WTC11 (cell line): Measurements from ENCODE around the gene NNMT. TPM values are rescaled to one million over a fixed set of nuclear protein-coding genes. Genes with fewer than 3 reads are reported as not detected.

Experiments used
- ATAC-seq: fragments of 200-7000 bp; cut with Tn5 transposase; 2 replicates; pipeline ENCODE4 v1.10.0; 2021; ENCODE audit warnings: mild to moderate bottlenecking, moderate library complexity
- CTCF ChIA-PET: fragments of 300-600 bp; sonication (Branson Sonifier 250); formaldehyde crosslinking; loops from one replicate; lab custom pipeline; 2021; ENCODE audit warnings: antibody characterized with exemption; lab: Charles Lee
- POLR2A ChIA-PET: fragments of 350-600 bp; sonication (Branson Sonifier 250); formaldehyde crosslinking; loops from one replicate; lab custom pipeline; 2021; ENCODE audit warnings: antibody characterized with exemption; lab: Charles Lee
- DNase-seq: peaks from one replicate; pipeline ENCODE4 v3.0.0; 2021; ENCODE audit warnings: low spot score
- H3K27ac Mint-ChIP-seq: 2 replicates; pipeline ENCODE4 v1.8.0; 2021; ENCODE audit warnings: mixed read lengths
- H3K27me3 Mint-ChIP-seq: 2 replicates; pipeline ENCODE4 v1.8.0; 2021; ENCODE audit warnings: low read depth, mild to moderate bottlenecking, moderate library complexity, mixed read lengths
- H3K36me3 Mint-ChIP-seq: 2 replicates; pipeline ENCODE4 v1.8.0; 2021; ENCODE audit warnings: mixed read lengths
- H3K4me1 Mint-ChIP-seq: 2 replicates; pipeline ENCODE4 v1.8.0; 2022; ENCODE audit warnings: mixed read lengths
- H3K4me3 Mint-ChIP-seq: 2 replicates; pipeline ENCODE4 v1.8.0; 2021; ENCODE audit warnings: mild to moderate bottlenecking, moderate library complexity, mixed read lengths
- H3K9me3 Mint-ChIP-seq: 2 replicates; pipeline ENCODE4 v1.8.0; 2021; ENCODE audit warnings: mixed read lengths
- AFF4 ChIP-seq: sonication (generic); formaldehyde crosslinking; IDR thresholded peaks from 2 replicates; pipeline ENCODE4 v1.8.1; 2023; ENCODE audit warnings: mild to moderate bottlenecking, missing genetic modification reagents, borderline replicate concordance
- AR ChIP-seq: fragments of 250-450 bp; sonication (Bioruptor Pico); IDR thresholded peaks from 2 replicates; pipeline ENCODE4 v1.9.0; 2021; ENCODE audit warnings: mild to moderate bottlenecking
- ETV6 ChIP-seq: sonication (generic); formaldehyde crosslinking; IDR thresholded peaks from 2 replicates; pipeline ENCODE4 v1.8.1; 2022; ENCODE audit warnings: mild to moderate bottlenecking, missing genetic modification reagents
- GRHL2 ChIP-seq: fragments of 250-450 bp; sonication (Bioruptor Pico); IDR thresholded peaks from 2 replicates; pipeline ENCODE4 v1.8.0; 2022; ENCODE audit warnings: mild to moderate bottlenecking, moderate library complexity; ENCODE audit not compliant: insufficient replicate concordance, severe bottlenecking
- GTF2I ChIP-seq: fragments of 250-450 bp; sonication (Bioruptor Pico); conservative IDR thresholded peaks from 2 replicates; pipeline ENCODE4 v1.4.0; 2021; ENCODE audit warnings: mild to moderate bottlenecking
- KAT7 ChIP-seq: sonication (generic); formaldehyde crosslinking; IDR thresholded peaks from 2 replicates; pipeline ENCODE4 v1.8.1; 2023; ENCODE audit warnings: missing genetic modification reagents, mild to moderate bottlenecking, borderline replicate concordance
- NFYB ChIP-seq: sonication (generic); formaldehyde crosslinking; conservative IDR thresholded peaks from 2 replicates; pipeline ENCODE4 v1.8.0; 2022; ENCODE audit warnings: low read depth, missing genetic modification reagents
- OVOL2 ChIP-seq: fragments of 250-450 bp; sonication (Bioruptor Pico); IDR thresholded peaks from 2 replicates; pipeline ENCODE4 v1.9.0; 2021; ENCODE audit warnings: mild to moderate bottlenecking, borderline replicate concordance
- PRRX2 ChIP-seq: fragments of 250-450 bp; sonication (Bioruptor Pico); IDR thresholded peaks from 2 replicates; pipeline ENCODE4 v1.8.0; 2021; ENCODE audit warnings: mild to moderate bottlenecking
- TCF7 ChIP-seq: sonication (generic); formaldehyde crosslinking; IDR thresholded peaks from 2 replicates; pipeline ENCODE4 v1.8.0; 2022; ENCODE audit warnings: mild to moderate bottlenecking, low read depth, missing genetic modification reagents, moderate library complexity
- ZNF121 ChIP-seq: sonication (generic); formaldehyde crosslinking; IDR thresholded peaks from 2 replicates; pipeline ENCODE4 v1.8.0; 2023; ENCODE audit warnings: missing genetic modification reagents
- ZNF416 ChIP-seq: fragments of 250-450 bp; sonication (Bioruptor Pico); IDR thresholded peaks from 2 replicates; pipeline ENCODE4 v1.9.0; 2021; ENCODE audit warnings: mild to moderate bottlenecking, inconsistent platforms
- total RNA-seq: library from RNA; stranded (reverse); gene quantifications from 3 replicates; pipeline ENCODE4 v1.2.3, GENCODE V29; 2021

NNMT gene
- total RNA-seq, 1 experiment from 2014 or later, result 0.50 TPM

GRCh38 chr11:114359342-114359741 is 63.1 kb downstream of the NNMT start (continued):
- TF ChIP-seq AFF4 (CRISPR knock-in tag) (no peak), GRHL2 (CRISPR knock-in tag) (no peak), GTF2I (CRISPR knock-in tag) (no peak), ZNF121 (CRISPR knock-in tag) (no peak), TCF7 (CRISPR knock-in tag) (no peak), KAT7 (no peak)
- TF ChIP-seq, all 79 proteins: peak for 0

DNA sequence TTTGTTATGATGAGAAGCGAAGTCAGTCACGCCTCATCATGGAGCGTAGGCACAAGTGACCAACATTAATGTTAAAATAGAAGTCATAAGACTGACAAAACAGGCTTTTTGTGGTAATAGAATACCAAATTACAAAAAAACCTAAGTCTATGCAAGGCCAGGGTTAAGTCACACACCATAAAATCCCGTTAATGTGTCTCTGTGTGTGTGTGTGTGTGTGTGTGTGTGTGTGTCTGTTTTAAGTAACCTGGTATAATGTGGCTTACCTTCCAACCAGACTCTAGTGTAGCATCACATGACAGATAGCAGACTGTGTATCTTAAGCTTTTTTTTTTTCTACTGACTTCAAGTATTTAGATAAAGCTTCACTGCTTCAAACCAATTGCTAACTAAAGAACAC is 66.1 kb downstream of the NNMT start:
- no peak for TF ChIP-seq GRHL2 (CRISPR knock-in tag)
- no peak for TF ChIP-seq PRRX2 (CRISPR knock-in tag)
- no peak for TF ChIP-seq ZNF416 (CRISPR knock-in tag)
- no peak for TF ChIP-seq ETV6 (CRISPR knock-in tag)
- Mint-ChIP-seq H3K36me3 (no peaks in the 10 kb centered on the region), H3K9me3 (no peaks in the 10 kb centered on the region), H3K4me1 (peaks cover 15% of the 10 kb centered on the region; the same call in 1 of the 2 replicates), H3K27me3 (no peaks in the 10 kb centered on the region), H3K27ac (no peak overlapping the region), H3K4me3 (no peak overlapping the region)
- ChIA-PET POLR2A (no interaction called here), CTCF (interaction anchor here (1.1 to 1.4 kb wide), 2 partner anchors 14 to 22 kb away, joined by 4 to 6 read pairs; no protein-coding TSS in a partner anchor)
- ATAC-seq, result no peak
- DNase-seq, result no peak

GRCh38 chr11:114362958-114363357 is 66.8 kb downstream of the NNMT start:
- DNase-seq (no peak), ATAC-seq (peak; percentile 52)
- TF ChIP-seq AR, result no peak
- no peak for TF ChIP-seq OVOL2 (CRISPR knock-in tag)
- peak; percentile 49; the same call in 1 of the 2 replicates for TF ChIP-seq NFYB (CRISPR knock-in tag)
- ChIA-PET POLR2A (no interaction called here), CTCF (no interaction called here)
- peaks cover 15% of the 10 kb centered on the region for H3K4me1 Mint-ChIP-seq
- H3K9me3 Mint-ChIP-seq, result no peaks in the 10 kb centered on the region
- H3K4me3 Mint-ChIP-seq, result no peak overlapping the region
- H3K27me3 Mint-ChIP-seq, result no peaks in the 10 kb centered on the region
- H3K36me3 Mint-ChIP-seq, result no peaks in the 10 kb centered on the region
- no peak overlapping the region for H3K27ac Mint-ChIP-seq

Other genes starting within 250 kb of the NNMT start
- gene ZBTB16, start 236.7 kb upstream of the NNMT start, total RNA-seq, result 0.34 to 0.57 TPM (median 0.55 TPM) in 3 replicates
- 5.9 to 7.4 TPM (median 7.3 TPM) in 3 replicates for gene C11orf71, start 104.1 kb downstream of the NNMT start, total RNA-seq
- 36.3 to 42.1 TPM (median 38.1 TPM) in 3 replicates for gene RBM7, start 104.3 kb downstream of the NNMT start, total RNA-seq
- 90.2 to 99.1 TPM (median 98.8 TPM) in 3 replicates for gene REXO2, start 143.1 kb downstream of the NNMT start, total RNA-seq